SH-SY5Y (cell line): Measurements from ENCODE around the gene CDK14.

Experiments
- GATA2 ChIP-seq: IDR thresholded peaks from 2 replicates; pipeline ENCODE4 v1.6.1; 2011; ENCODE audit warnings: mild to moderate bottlenecking, low read depth, low read length
- GATA3 ChIP-seq: IDR thresholded peaks from 2 replicates; pipeline ENCODE4 v1.6.1; 2011; ENCODE audit warnings: low read depth, mild to moderate bottlenecking, low read length, moderate library complexity

GRCh38 chr7:90903841-90904240 lies 307.7 kb downstream of the CDK14 start:
- TF ChIP-seq GATA3 (no peak), GATA2 (no peak)
